Left kidney (tissue), 8 donors: ENCODE data around the gene HSD17B1. TPM values are rescaled to one million over a fixed set of nuclear protein-coding genes. Genes with fewer than 3 reads are reported as not detected.
A peak's percentile ranks its signal among the peaks of the same experiment; 100 is the strongest.
"Not testable (repeated sequence)": the region's sequence is repeated elsewhere in the genome, so short reads cannot be mapped to it uniquely, and the experiment has no call there.

ENCODE experiments used
- DNase-seq: peaks from one replicate; pipeline ENCODE4 v3.0.0-alpha.2; 2013
- long read RNA-seq, 8 donors: transcript quantifications; one replicate each; lab custom pipeline, GENCODE V29; 2026
- polyA plus RNA-seq: library from polyadenylated mRNA; unstranded; fragments of 120-200 nt; gene quantifications from one replicate; pipeline ENCODE4 v1.2.1, GENCODE V29; 2013; ENCODE audit not compliant: insufficient read length

Gene HSD17B1
- polyA plus RNA-seq: 4.7 TPM
- long read RNA-seq, donor 1: 0 reads
- long read RNA-seq, donor 2: 0 reads
- long read RNA-seq, donor 3: 0 reads
- long read RNA-seq, donor 4: 0 reads
- long read RNA-seq, donor 5, partial matches to known transcripts: 6 of 6 reads
- long read RNA-seq, donor 5, other reads (novel, unspliced or antisense): 0 of 6 reads
- long read RNA-seq, donor 6: 0 reads
- long read RNA-seq, donor 7: 0 reads
- long read RNA-seq, donor 8: 0 reads

- not testable (repeated sequence) for DNase-seq
These were observed at the start of gene HSD17B1 for GRCh38 chr17:42552736-42553135. Gene HSD17B1, plus strand, starts transcription at chr17:42552923. Its CDS starts 11 bp downstream, at chr17:42552934.

GRCh38 chr17:42502926-42503325, 49.8 kb upstream of the HSD17B1 start:
- DNase-seq: no peak

GRCh38 chr17:42507671-42508070, 45.1 kb upstream of the HSD17B1 start:
- no peak for DNase-seq

GRCh38 chr17:42508426-42509165, 44.1 kb upstream of the HSD17B1 start:
- no peak for DNase-seq

GRCh38 chr17:42509409-42509808, 43.3 kb upstream of the HSD17B1 start:
- no peak for DNase-seq

GRCh38 chr17:42509841-42510240, 42.9 kb upstream of the HSD17B1 start:
- DNase-seq: no peak

GRCh38 chr17:42512246-42512645, 40.5 kb upstream of the HSD17B1 start:
- no peak for DNase-seq

GRCh38 chr17:42512733-42513251, 39.9 kb upstream of the HSD17B1 start:
- DNase-seq: no peak

GRCh38 chr17:42513686-42514085, 39.0 kb upstream of the HSD17B1 start:
- no peak for DNase-seq

GRCh38 chr17:42514279-42514678, 38.4 kb upstream of the HSD17B1 start:
- no peak for DNase-seq

- no peak for DNase-seq
These were observed 37.9 kb upstream of the HSD17B1 start for GRCh38 chr17:42514867-42515266.

- DNase-seq: no peak
These were observed 35.2 kb upstream of the HSD17B1 start for GRCh38 chr17:42517516-42517915.

- DNase-seq: no peak
These were observed 34.5 kb upstream of the HSD17B1 start for GRCh38 chr17:42518046-42518754.

GRCh38 chr17:42518755-42519545, 33.8 kb upstream of the HSD17B1 start:
- DNase-seq: no peak

GRCh38 chr17:42519546-42520491, 32.9 kb upstream of the HSD17B1 start:
- DNase-seq: peak; percentile 88

GRCh38 chr17:42520540-42520951, 32.2 kb upstream of the HSD17B1 start:
- DNase-seq: no peak

- DNase-seq: no peak
These were observed 31.7 kb upstream of the HSD17B1 start for GRCh38 chr17:42521036-42521435.

- no peak for DNase-seq
These were observed 31.0 kb upstream of the HSD17B1 start for GRCh38 chr17:42521666-42522262.

- no peak for DNase-seq
These were observed 30.4 kb upstream of the HSD17B1 start for GRCh38 chr17:42522263-42522790.

GRCh38 chr17:42522798-42523278, 29.9 kb upstream of the HSD17B1 start:
- DNase-seq: no peak
